Endothelial cell of umbilical vein (primary cell): ENCODE results near the gene OARD1. TPM values are rescaled to one million over a fixed set of nuclear protein-coding genes. Genes with fewer than 3 reads are reported as not detected.

Experiments used
- BruUV-seq: library from RNA; stranded (reverse); fragments of 400-500 nt; replicated peaks from 2 replicates; lab custom pipeline; 2021; lab: Mats Ljungman, UMichigan
- CTCF ChIA-PET: fragments of 300-600, 350-600 bp; sonication (Branson Sonifier 250); formaldehyde crosslinking; loops from one replicate; lab custom pipeline; 2021; ENCODE audit warnings: antibody characterized with exemption, inconsistent platforms; lab: Charles Lee
- POLR2A ChIA-PET: fragments of 300-600, 350-600 bp; sonication (Branson Sonifier 250); formaldehyde crosslinking; loops from one replicate; lab custom pipeline; 2021; ENCODE audit warnings: antibody characterized with exemption, inconsistent platforms; lab: Charles Lee
- DNase-seq: peaks from one replicate; pipeline ENCODE4 v3.0.0-alpha.2; 2011; ENCODE audit warnings: low read depth, low spot score
- FAIRE-seq: peaks from 2 replicates; lab custom pipeline; 2011; peaks lifted over from hg19 to GRCh38; lab: Jason Lieb, UNC
- H2AFZ ChIP-seq: 2 replicates; pipeline ENCODE4 v1.6.0; 2012; ENCODE audit warnings: low read depth, low read length, control low read depth, inconsistent platforms
- H3K27ac ChIP-seq: 2 replicates; pipeline ENCODE4 v1.5.1; 2011; ENCODE audit warnings: low read depth, mild to moderate bottlenecking, control low read depth, low read length, moderate library complexity; ENCODE audit not compliant: insufficient read depth
- H3K27me3 ChIP-seq, 2 experiments: 2 replicates each; pipeline versions ENCODE4 v1.6.0 to v1.6.1; 2011; ENCODE audit warnings: low read length in 2 of 2, mixed read lengths in 1 of 2; ENCODE audit not compliant: control insufficient read depth in 2 of 2, insufficient read depth in 2 of 2
- H3K36me3 ChIP-seq, 2 experiments: 2 replicates in 1 of 2; 3 replicates in 1 of 2; pipeline ENCODE4 v1.5.1; 2011; ENCODE audit warnings: low read length in 2 of 2, mild to moderate bottlenecking in 1 of 2, moderate library complexity in 1 of 2; ENCODE audit not compliant: control insufficient read depth in 2 of 2, insufficient read depth in 2 of 2; ENCODE audit errors: extremely low read depth in 1 of 2
- H3K4me1 ChIP-seq: 3 replicates; pipeline ENCODE4 v1.5.1; 2011; ENCODE audit warnings: mild to moderate bottlenecking, low read length; ENCODE audit not compliant: control insufficient read depth, insufficient read depth; ENCODE audit errors: extremely low read depth
- H3K4me2 ChIP-seq: 2 replicates; pipeline ENCODE4 v1.6.1; 2011; ENCODE audit warnings: low read length, control low read depth, mixed read lengths; ENCODE audit not compliant: insufficient read depth
- H3K4me3 ChIP-seq, 3 experiments: fragments of 200-600 bp in 1 of 3; sonication (generic), shearing (Covaris generic) in 1 of 3; replicated peaks in 1 of 3; 2 replicates each; pipeline ENCODE4 v1.5.1; 2011 to 2016; ENCODE audit warnings: control low read depth in 3 of 3, low read length in 3 of 3, mild to moderate bottlenecking in 2 of 3, inconsistent platforms in 1 of 3, low read depth in 1 of 3, moderate library complexity in 1 of 3; ENCODE audit not compliant: insufficient read depth in 1 of 3
- H3K79me2 ChIP-seq: 2 replicates; pipeline ENCODE4 v1.6.0; 2012; ENCODE audit warnings: low read length, inconsistent platforms; ENCODE audit not compliant: control insufficient read depth, insufficient read depth
- H3K9ac ChIP-seq: replicated peaks from 2 replicates; pipeline ENCODE3; 2011; ENCODE audit warnings: low read length, control low read depth; ENCODE audit not compliant: insufficient read depth; ENCODE audit errors: extremely low read depth
- H3K9me1 ChIP-seq: replicated peaks from 3 replicates; pipeline ENCODE4 v1.6.0; 2011; ENCODE audit warnings: mild to moderate bottlenecking, low read length; ENCODE audit not compliant: control insufficient read depth, insufficient read depth; ENCODE audit errors: extremely low read depth
- H3K9me3 ChIP-seq: replicated peaks from 2 replicates; pipeline ENCODE4 v1.5.1; 2012; ENCODE audit warnings: low read length, inconsistent platforms; ENCODE audit not compliant: control insufficient read depth, insufficient read depth
- H4K20me1 ChIP-seq: replicated peaks from 2 replicates; pipeline ENCODE3; 2011; ENCODE audit warnings: mild to moderate bottlenecking, low read length; ENCODE audit not compliant: control insufficient read depth, insufficient read depth; ENCODE audit errors: extremely low read depth
- CTCF ChIP-seq, 2 donors: IDR thresholded peaks; 1 replicate in 1 of 2; 2 replicates in 1 of 2; pipeline ENCODE4 v1.5.1; 2011; ENCODE audit warnings: low read length in 2 of 2, mild to moderate bottlenecking in 2 of 2, moderate library complexity in 2 of 2, control low read depth in 1 of 2, inconsistent platforms in 1 of 2, low read depth in 1 of 2; ENCODE audit not compliant: insufficient read depth in 1 of 2; ENCODE audit errors: extremely low read depth in 1 of 2
- EZH2 ChIP-seq: IDR thresholded peaks from 2 replicates; pipeline ENCODE4 v1.6.1; 2012; ENCODE audit warnings: borderline replicate concordance, low read depth, mild to moderate bottlenecking, moderate library complexity, low read length, inconsistent platforms; ENCODE audit not compliant: severe bottlenecking
- FOS ChIP-seq: IDR thresholded peaks from 2 replicates; pipeline ENCODE4 v1.6.1; 2011; ENCODE audit warnings: mild to moderate bottlenecking, low read length, moderate library complexity, borderline replicate concordance; ENCODE audit not compliant: insufficient read depth
- GATA2 ChIP-seq: IDR thresholded peaks from 2 replicates; pipeline ENCODE4 v1.7.0; 2011; ENCODE audit warnings: low read depth, mild to moderate bottlenecking, moderate library complexity, mixed read lengths, low read length; ENCODE audit not compliant: insufficient read length, insufficient read depth
- JUN ChIP-seq: IDR thresholded peaks from 2 replicates; pipeline ENCODE4 v1.6.1; 2011; ENCODE audit warnings: borderline replicate concordance, low read depth; ENCODE audit not compliant: insufficient read length, insufficient read depth
- MAX ChIP-seq: IDR thresholded peaks from 2 replicates; pipeline ENCODE4 v1.6.1; 2011; ENCODE audit not compliant: insufficient read depth, insufficient read length
- MYC ChIP-seq: IDR thresholded peaks from one replicate; pipeline ENCODE4 v1.6.1; 2011; ENCODE audit warnings: mild to moderate bottlenecking, low read depth, low read length
- POLR2A ChIP-seq: IDR thresholded peaks from 2 replicates; pipeline ENCODE4 v1.6.1; 2012; ENCODE audit warnings: low read depth, mild to moderate bottlenecking, control low read depth, low read length
- POLR2AphosphoS5 ChIP-seq: IDR thresholded peaks from 2 replicates; pipeline ENCODE4 v1.6.1; 2012; ENCODE audit warnings: low read depth, mild to moderate bottlenecking, control low read depth, low read length, moderate library complexity; ENCODE audit not compliant: insufficient read depth
- dilution Hi-C: fragments of 300-500 bp; cut with MboI; formaldehyde crosslinking; loops from one replicate; pipeline ENCODE4 v1.15.0; 2019; ENCODE audit warnings: low sequenced_read_pairs; ENCODE audit not compliant: extremely low pct_ligation_motif_present
- intact Hi-C: fragments of 100-400 bp; cut with micrococcal nuclease; formaldehyde crosslinking; loops from one replicate; pipeline ENCODE4 v1.10.0; 2022
- polyA plus RNA-seq, 4 experiments: library from polyadenylated mRNA; depleted of rRNA in 3 of 4; stranded (reverse) in 3 of 4; unstranded in 1 of 4; fragments of >200 nt; gene quantifications; 2 replicates each; pipeline versions ENCODE4 v1.2.1 to v1.2.3, GENCODE V29; 2011 to 2012; ENCODE audit warnings: missing spikeins in 1 of 4
- total RNA-seq: library from RNA; stranded (reverse); gene quantifications from 2 replicates; pipeline ENCODE4 v1.2.3, GENCODE V29; 2021

Gene OARD1
- total and polyA plus RNA-seq, 2 donors (not counting 3 experiments of a cell fraction or from before 2014, with no cell fraction given), result 5.2 to 13.0 TPM

DNA sequence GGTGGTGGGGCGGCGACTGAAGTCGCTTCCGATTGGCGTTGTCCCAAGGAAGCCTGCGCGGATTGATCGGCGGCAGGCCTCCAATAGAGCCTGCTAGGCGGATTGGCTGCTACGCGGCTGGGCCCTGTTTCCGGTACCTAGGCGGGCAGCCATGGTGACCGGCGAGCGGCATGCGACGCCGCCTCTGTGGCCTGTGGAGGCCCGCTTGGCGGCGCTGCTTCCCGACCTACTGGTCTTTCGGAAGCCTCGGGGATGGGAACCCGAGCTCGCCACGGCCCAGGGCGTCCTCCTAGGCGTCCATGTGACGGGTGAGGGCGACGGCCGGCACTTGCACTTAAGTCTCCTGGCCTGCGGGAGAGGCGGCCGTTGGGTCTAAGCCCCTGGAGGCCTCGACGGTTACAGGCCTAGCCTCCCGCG, 28.7 kb upstream of the OARD1 start:
- CTCF ChIA-PET, result interaction anchor here (2.1 kb wide), 1 partner anchor 81 kb away, joined by 10 read pairs; no protein-coding TSS in a partner anchor
- TF ChIP-seq POLR2A, result no peak
- no peak for TF ChIP-seq JUN
- no peak for TF ChIP-seq MAX
- no peak for TF ChIP-seq POLR2AphosphoS5
- no peak for TF ChIP-seq MYC
- TF ChIP-seq CTCF (IDR thresholded peaks at IDR 0.05; ENCODE audit: extremely low read depth in 1 of 2, insufficient read depth in 1 of 2, low read depth in 1 of 2, low read length in 2 of 2), result no peak
- no peak for TF ChIP-seq FOS
- no peak for TF ChIP-seq EZH2
- TF ChIP-seq GATA2, result no peak
- no peak overlapping the region for H3K9ac ChIP-seq

More for the DNA sequence above, 28.7 kb upstream of the OARD1 start:
- no peak overlapping the region for H3K4me2 ChIP-seq
- no peak overlapping the region for H3K4me3 ChIP-seq
- dilution Hi-C loops, result no loop called here
- H3K27me3 ChIP-seq, result no peaks in the 10 kb centered on the region
- H4K20me1 ChIP-seq, result no peaks in the 10 kb centered on the region
- DNase-seq, result no peak
- H3K4me1 ChIP-seq, result peaks cover 29% of the 10 kb centered on the region
- H3K9me1 ChIP-seq, result no peaks in the 10 kb centered on the region
- FAIRE-seq, result no peak
- H2AFZ ChIP-seq, result no peak overlapping the region
- H3K27ac ChIP-seq, result no peak overlapping the region
- no peaks in the 10 kb centered on the region for H3K79me2 ChIP-seq
- intact Hi-C loops, result no loop called here
- POLR2A ChIA-PET, result no interaction called here
- BruUV-seq, result no TSS peak
- peaks cover 5 to 16% of the 10 kb centered on the region in 2 experiments for H3K36me3 ChIP-seq
- no peaks in the 10 kb centered on the region for H3K9me3 ChIP-seq
